NCI-H748 (cell line): Measurements from ENCODE around the gene CCDC197.

Experiments used
- DNase-seq: peaks from one replicate; lab custom pipeline; 2025; ENCODE audit not compliant: unreplicated experiment; lab: John Stamatoyannopoulos, UW

The CCDC197 gene

GRCh38 chr14:93998871-93999403 is 1.8 kb downstream of the CCDC197 start:
- DNase-seq: no peak

GRCh38 chr14:93999573-93999972 is 2.5 kb downstream of the CCDC197 start:
- DNase-seq: no peak

GRCh38 chr14:94000267-94000666 is 3.2 kb downstream of the CCDC197 start:
- no peak for DNase-seq

- DNase-seq: no peak
Observed at GRCh38 chr14:94001016-94001415, 3.9 kb downstream of the CCDC197 start.

- DNase-seq: peak; percentile 90
Observed at GRCh38 chr14:94001501-94002396, 4.6 kb downstream of the CCDC197 start.

GRCh38 chr14:94003397-94003796 is 6.3 kb downstream of the CCDC197 start:
- DNase-seq: no peak

GRCh38 chr14:94004015-94004414 is 6.9 kb downstream of the CCDC197 start:
- DNase-seq: no peak

GRCh38 chr14:94005324-94006073 is 8.4 kb downstream of the CCDC197 start:
- peak; percentile 46 for DNase-seq

- DNase-seq: no peak
Observed at GRCh38 chr14:94008234-94008633, 11.1 kb downstream of the CCDC197 start.

GRCh38 chr14:94009767-94010166 is 12.7 kb downstream of the CCDC197 start:
- DNase-seq: no peak

- no peak for DNase-seq
Observed at GRCh38 chr14:94010625-94011024, 13.5 kb downstream of the CCDC197 start.

GRCh38 chr14:94011795-94012194 is 14.7 kb downstream of the CCDC197 start:
- DNase-seq: peak; percentile 16

GRCh38 chr14:94014382-94014781 is 17.3 kb downstream of the CCDC197 start:
- no peak for DNase-seq

- DNase-seq: no peak
Observed at GRCh38 chr14:94015223-94015622, 18.1 kb downstream of the CCDC197 start.

- no peak for DNase-seq
Observed at GRCh38 chr14:94016446-94016976, 19.4 kb downstream of the CCDC197 start.

- no peak for DNase-seq
Observed at GRCh38 chr14:94018308-94018707, 21.2 kb downstream of the CCDC197 start.

GRCh38 chr14:94019329-94019728 is 22.2 kb downstream of the CCDC197 start:
- peak; percentile 24 for DNase-seq

GRCh38 chr14:94020267-94020666 is 23.2 kb downstream of the CCDC197 start:
- DNase-seq: no peak

- no peak for DNase-seq
Observed at GRCh38 chr14:94021001-94021400, 23.9 kb downstream of the CCDC197 start.

- no peak for DNase-seq
Observed at GRCh38 chr14:94021416-94022157, 24.5 kb downstream of the CCDC197 start.
